ENCODE results near the gene SLC15A1.

The SLC15A1 gene

DNA sequence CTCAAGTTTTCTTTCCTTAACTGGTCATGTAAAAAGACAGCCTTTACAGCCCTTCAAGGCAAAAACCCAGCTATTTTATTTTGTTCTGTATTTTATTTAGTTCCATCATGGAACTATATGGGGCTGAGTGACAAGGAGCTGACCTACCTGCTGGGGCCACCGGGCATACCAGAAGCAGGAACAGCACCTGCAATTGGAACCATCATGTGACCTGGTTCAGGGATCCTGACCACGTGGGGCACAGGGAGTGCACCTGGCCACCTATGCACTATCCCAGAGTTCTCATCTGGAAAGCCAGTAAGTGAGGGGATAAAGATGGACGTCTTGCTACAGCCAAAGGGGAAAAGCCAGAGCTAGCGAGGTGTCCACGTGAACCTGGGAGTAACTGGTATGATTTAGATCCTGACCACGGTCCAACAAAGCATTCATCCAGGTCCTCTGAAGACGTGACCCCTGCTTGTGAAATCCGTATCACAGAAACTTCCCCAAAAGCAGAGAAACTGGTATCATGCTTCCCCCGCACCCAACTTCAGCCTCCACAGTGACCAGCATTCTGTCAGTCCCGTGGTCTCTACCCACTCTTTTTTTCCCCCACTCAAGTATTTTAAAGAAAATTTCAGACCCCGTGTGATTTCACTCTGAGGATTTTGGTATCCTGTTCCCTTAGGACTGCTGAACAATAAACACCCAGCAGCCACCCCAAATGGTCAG is 40.5 kb upstream of the SLC15A1 start:
- no peak overlapping the region for H3K4me3 ChIP-seq (ENCODE audit: low read length)
- H3K27me3 ChIP-seq (ENCODE audit: control insufficient read depth, insufficient read depth, low read length) = no peaks in the 10 kb centered on the region
- H3K27ac ChIP-seq (ENCODE audit: low read length) = no peak overlapping the region
- no peaks in the 10 kb centered on the region for H3K36me3 ChIP-seq (ENCODE audit: control insufficient read depth, insufficient read depth, low read length)
- no peak for DNase-seq (ENCODE audit: low read depth, low spot score)
- no peaks in the 10 kb centered on the region for H3K9me3 ChIP-seq (ENCODE audit: control insufficient read depth, insufficient read depth, low read length)
- WGBS (ENCODE audit: insufficient coverage, insufficient read length) = no CpG with 5 or more reads among the region's 11 CpGs
- peaks cover 1% of the 10 kb centered on the region; the same call in 1 of the 2 replicates for H3K4me1 ChIP-seq (ENCODE audit: control insufficient read depth, insufficient read depth, low read length)

DNA sequence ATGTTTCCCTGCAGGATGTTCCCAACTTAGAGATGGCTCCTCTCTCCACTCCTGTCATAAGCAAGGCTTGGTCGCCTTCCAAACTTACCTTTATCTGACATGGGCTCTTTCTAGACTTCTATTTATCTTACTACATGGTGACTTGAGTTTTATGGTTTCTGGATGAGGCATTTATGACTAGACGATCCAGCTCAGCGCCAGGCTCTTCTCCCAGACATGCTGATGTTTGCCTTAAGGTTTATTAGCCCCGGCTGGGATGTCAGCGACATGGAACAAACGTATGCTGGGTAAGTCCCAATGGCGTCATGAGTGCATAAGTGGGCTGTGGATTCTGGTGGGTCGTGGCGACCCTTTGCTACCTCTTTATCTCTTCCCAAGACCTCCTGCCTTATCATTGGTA is 39.8 kb upstream of the SLC15A1 start:
- DNase-seq (ENCODE audit: low read depth, low spot score) = no peak
- WGBS (ENCODE audit: insufficient coverage, insufficient read length) = no CpG with 5 or more reads among the region's 9 CpGs
- H3K4me1 ChIP-seq (ENCODE audit: control insufficient read depth, insufficient read depth, low read length) = peaks cover 1% of the 10 kb centered on the region; the same call in 1 of the 2 replicates
- no peak overlapping the region for H3K4me3 ChIP-seq (ENCODE audit: low read length)
- no peak overlapping the region for H3K27ac ChIP-seq (ENCODE audit: low read length)
- H3K36me3 ChIP-seq (ENCODE audit: control insufficient read depth, insufficient read depth, low read length) = no peaks in the 10 kb centered on the region
- H3K9me3 ChIP-seq (ENCODE audit: control insufficient read depth, insufficient read depth, low read length) = no peaks in the 10 kb centered on the region
- H3K27me3 ChIP-seq (ENCODE audit: control insufficient read depth, insufficient read depth, low read length) = no peaks in the 10 kb centered on the region

DNA sequence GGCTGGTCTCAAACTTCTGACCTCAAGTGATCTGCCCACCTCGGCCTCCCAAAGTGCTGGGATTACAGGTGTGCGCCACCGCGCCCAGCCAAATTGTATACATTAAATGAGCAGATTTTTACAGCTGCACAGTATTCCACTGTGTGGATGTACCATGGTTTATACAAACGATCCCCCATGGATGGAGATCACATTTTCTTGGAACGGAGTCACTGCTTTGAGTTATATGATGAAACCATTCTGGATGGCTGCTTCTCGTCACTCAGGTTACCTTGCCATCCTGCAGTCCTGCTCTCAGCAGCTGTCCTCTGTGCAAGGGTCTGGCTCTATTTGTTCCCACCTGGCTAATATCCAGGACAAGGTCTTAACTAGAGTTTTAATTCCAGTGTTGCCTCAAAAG is 39.1 kb upstream of the SLC15A1 start:
- no peak for DNase-seq (ENCODE audit: low read depth, low spot score)
- Histone ChIP-seq H3K9me3 (ENCODE audit: control insufficient read depth, insufficient read depth, low read length) (no peaks in the 10 kb centered on the region), H3K4me3 (ENCODE audit: low read length) (no peak overlapping the region), H3K4me1 (ENCODE audit: control insufficient read depth, insufficient read depth, low read length) (no peaks in the 10 kb centered on the region), H3K27ac (ENCODE audit: low read length) (no peak overlapping the region), H3K27me3 (ENCODE audit: control insufficient read depth, insufficient read depth, low read length) (no peaks in the 10 kb centered on the region), H3K36me3 (ENCODE audit: control insufficient read depth, insufficient read depth, low read length) (no peaks in the 10 kb centered on the region)
- no CpG with 5 or more reads among the region's 7 CpGs for WGBS (ENCODE audit: insufficient coverage, insufficient read length)

DNA sequence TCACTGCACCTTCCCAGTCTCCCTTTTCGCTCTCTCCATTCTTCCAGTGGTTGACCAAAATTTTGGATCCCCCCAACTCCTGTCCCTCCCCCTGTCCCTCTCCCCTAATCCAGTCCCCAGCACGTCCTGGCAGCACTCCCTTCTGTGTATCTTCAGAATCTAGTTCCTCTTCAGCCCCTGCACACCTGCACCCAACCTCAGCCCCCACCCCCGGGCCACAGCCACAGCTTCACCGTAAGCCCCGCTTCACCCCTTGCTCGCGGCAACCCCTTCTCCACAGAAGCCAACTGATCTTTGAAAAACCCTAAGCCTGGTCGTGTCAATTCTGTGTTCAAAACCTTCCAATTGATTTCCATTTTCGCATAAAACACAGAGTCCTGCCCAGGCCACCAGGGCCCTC is 35.5 kb upstream of the SLC15A1 start:
- WGBS (ENCODE audit: insufficient coverage, insufficient read length) = no CpG with 5 or more reads among the region's 9 CpGs
- no peaks in the 10 kb centered on the region for H3K36me3 ChIP-seq (ENCODE audit: control insufficient read depth, insufficient read depth, low read length)
- no peak overlapping the region for H3K27ac ChIP-seq (ENCODE audit: low read length)
- no peaks in the 10 kb centered on the region for H3K9me3 ChIP-seq (ENCODE audit: control insufficient read depth, insufficient read depth, low read length)
- no peak for DNase-seq (ENCODE audit: low read depth, low spot score)
- no peaks in the 10 kb centered on the region for H3K27me3 ChIP-seq (ENCODE audit: control insufficient read depth, insufficient read depth, low read length)
- no peak overlapping the region for H3K4me3 ChIP-seq (ENCODE audit: low read length)
- H3K4me1 ChIP-seq (ENCODE audit: control insufficient read depth, insufficient read depth, low read length) = no peaks in the 10 kb centered on the region

DNA sequence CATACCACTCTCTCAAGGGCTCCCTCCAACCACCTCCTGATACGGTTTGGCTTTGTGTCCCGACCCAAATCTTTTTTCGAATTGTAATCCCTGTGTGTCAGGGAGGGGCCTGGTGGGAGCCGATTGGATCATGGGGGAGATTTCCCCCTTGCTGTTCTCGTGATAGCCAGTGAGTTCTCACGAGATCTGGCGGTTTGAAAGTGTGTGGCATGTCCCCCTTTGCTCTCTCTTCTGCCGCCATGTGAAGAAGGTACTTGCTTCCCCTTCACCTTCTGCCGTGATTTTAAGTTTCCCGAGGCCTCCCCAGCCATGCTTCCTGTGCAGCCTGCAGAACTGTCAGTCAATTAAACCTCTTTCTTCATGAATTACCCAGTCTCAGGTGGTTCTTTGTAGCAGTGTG is 34.7 kb upstream of the SLC15A1 start:
- no peak for DNase-seq (ENCODE audit: low read depth, low spot score)
- no CpG with 5 or more reads among the region's 10 CpGs for WGBS (ENCODE audit: insufficient coverage, insufficient read length)
- Histone ChIP-seq H3K4me3 (ENCODE audit: low read length) (no peak overlapping the region), H3K27ac (ENCODE audit: low read length) (no peak overlapping the region), H3K36me3 (ENCODE audit: control insufficient read depth, insufficient read depth, low read length) (no peaks in the 10 kb centered on the region), H3K4me1 (ENCODE audit: control insufficient read depth, insufficient read depth, low read length) (no peaks in the 10 kb centered on the region), H3K9me3 (ENCODE audit: control insufficient read depth, insufficient read depth, low read length) (no peaks in the 10 kb centered on the region), H3K27me3 (ENCODE audit: control insufficient read depth, insufficient read depth, low read length) (no peaks in the 10 kb centered on the region)

DNA sequence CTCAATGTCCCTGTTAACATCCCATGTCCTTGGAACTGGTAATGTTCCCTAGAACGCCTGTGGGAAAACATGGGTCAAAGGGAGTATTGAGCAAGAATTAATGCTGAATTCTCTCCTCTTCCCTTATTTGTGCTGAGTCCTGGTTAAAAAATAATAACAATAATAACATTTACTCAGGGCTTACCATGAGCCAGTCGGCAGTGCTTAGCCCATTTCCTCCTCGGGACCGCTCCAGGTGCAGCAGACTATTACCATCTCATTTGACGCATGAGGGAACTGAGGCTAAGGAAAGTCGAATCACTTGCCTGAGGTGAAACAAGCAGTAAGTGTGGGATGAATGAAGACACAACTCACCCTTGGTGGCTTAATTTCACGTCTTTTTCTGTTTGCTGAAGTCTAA is 33.6 kb upstream of the SLC15A1 start:
- no peak for DNase-seq (ENCODE audit: low read depth, low spot score)
- WGBS (ENCODE audit: insufficient coverage, insufficient read length) = no CpG with 5 or more reads among the region's 7 CpGs
- H3K27me3 ChIP-seq (ENCODE audit: control insufficient read depth, insufficient read depth, low read length) = no peaks in the 10 kb centered on the region
- H3K36me3 ChIP-seq (ENCODE audit: control insufficient read depth, insufficient read depth, low read length) = no peaks in the 10 kb centered on the region
- H3K27ac ChIP-seq (ENCODE audit: low read length) = no peak overlapping the region
- H3K4me3 ChIP-seq (ENCODE audit: low read length) = no peak overlapping the region
- no peaks in the 10 kb centered on the region for H3K9me3 ChIP-seq (ENCODE audit: control insufficient read depth, insufficient read depth, low read length)
- H3K4me1 ChIP-seq (ENCODE audit: control insufficient read depth, insufficient read depth, low read length) = no peaks in the 10 kb centered on the region

DNA sequence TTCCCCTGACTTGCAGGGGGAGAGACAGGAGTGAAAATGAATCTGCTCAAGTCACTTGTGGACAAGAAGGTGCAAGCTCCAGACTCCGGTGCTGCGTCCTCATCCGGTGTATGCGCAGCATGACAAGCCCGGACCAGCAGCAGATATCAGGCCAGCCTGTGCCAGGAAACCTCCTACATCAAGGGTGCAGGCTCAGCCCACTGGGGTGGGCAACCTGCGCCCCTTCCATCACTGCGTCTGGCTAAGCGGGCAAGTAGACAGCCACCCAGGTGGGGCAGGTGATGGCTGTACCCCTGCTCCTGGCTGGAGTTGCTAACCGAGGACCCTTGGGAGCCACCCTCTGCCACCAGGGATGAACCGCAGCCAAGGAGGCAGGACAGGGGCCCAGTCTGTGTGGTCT is 32.9 kb upstream of the SLC15A1 start:
- no peaks in the 10 kb centered on the region for H3K9me3 ChIP-seq (ENCODE audit: control insufficient read depth, insufficient read depth, low read length)
- no peak overlapping the region for H3K27ac ChIP-seq (ENCODE audit: low read length)
- H3K4me1 ChIP-seq (ENCODE audit: control insufficient read depth, insufficient read depth, low read length) = no peaks in the 10 kb centered on the region
- H3K27me3 ChIP-seq (ENCODE audit: control insufficient read depth, insufficient read depth, low read length) = no peaks in the 10 kb centered on the region
- WGBS (ENCODE audit: insufficient coverage, insufficient read length) = no CpG with 5 or more reads among the region's 10 CpGs
- no peaks in the 10 kb centered on the region for H3K36me3 ChIP-seq (ENCODE audit: control insufficient read depth, insufficient read depth, low read length)
- no peak overlapping the region for H3K4me3 ChIP-seq (ENCODE audit: low read length)
- no peak for DNase-seq (ENCODE audit: low read depth, low spot score)

DNA sequence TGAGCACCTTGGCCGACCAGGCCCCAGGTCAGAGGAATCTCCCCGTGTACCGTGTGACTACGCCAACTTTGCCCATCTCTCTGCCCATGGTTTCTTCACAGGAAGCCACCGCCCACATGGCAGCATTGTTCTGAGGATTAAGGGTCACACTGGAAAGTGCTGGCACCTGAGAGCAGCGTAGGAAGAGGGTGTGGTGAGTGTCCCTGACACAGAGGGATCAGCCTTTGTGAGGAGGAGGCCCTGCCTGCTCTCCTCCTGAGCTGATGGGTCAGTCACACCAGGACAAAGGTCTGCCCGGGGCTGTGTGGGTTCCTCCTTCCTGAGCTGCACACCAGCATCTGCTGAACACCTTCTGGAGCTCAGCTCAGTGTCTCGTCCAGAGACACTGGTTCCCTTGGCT is 32.2 kb upstream of the SLC15A1 start:
- Histone ChIP-seq H3K9me3 (ENCODE audit: control insufficient read depth, insufficient read depth, low read length) (no peaks in the 10 kb centered on the region), H3K27me3 (ENCODE audit: control insufficient read depth, insufficient read depth, low read length) (no peaks in the 10 kb centered on the region), H3K36me3 (ENCODE audit: control insufficient read depth, insufficient read depth, low read length) (no peaks in the 10 kb centered on the region), H3K4me3 (ENCODE audit: low read length) (no peak overlapping the region), H3K4me1 (ENCODE audit: control insufficient read depth, insufficient read depth, low read length) (no peaks in the 10 kb centered on the region), H3K27ac (ENCODE audit: low read length) (no peak overlapping the region)
- no CpG with 5 or more reads among the region's 8 CpGs for WGBS (ENCODE audit: insufficient coverage, insufficient read length)
- no peak for DNase-seq (ENCODE audit: low read depth, low spot score)

DNA sequence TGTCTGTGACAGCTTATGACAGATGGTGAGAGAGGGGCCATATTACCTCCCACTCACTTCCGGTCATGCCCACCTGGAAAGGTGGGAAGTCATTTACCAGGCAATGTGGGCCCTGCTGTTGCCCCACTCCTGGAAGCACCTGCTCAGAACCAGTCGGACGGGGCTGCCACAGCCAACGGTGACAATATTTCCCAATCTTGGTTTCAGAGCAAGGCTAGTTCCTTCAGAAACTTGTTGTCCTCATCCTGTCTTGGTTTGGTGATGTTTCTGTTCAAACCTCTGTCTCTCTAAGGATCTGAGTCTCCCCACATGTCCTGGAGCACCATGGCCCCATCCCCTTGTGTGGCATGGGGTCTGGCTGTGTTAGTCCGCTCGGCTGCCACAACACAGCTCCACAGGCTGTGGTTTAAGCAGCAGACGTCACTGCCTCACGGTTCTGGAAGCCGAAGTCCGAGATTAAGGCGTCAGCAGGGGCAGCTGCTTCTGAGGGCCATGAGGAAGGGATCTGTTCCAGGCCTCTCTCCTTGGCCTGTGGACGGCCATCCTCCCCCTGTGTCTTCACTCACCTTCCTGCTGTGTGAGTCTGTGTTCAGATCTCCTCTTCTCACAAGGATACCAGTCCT is 31.5 kb upstream of the SLC15A1 start:
- no peak for DNase-seq (ENCODE audit: low read depth, low spot score)
- H3K4me1 ChIP-seq (ENCODE audit: control insufficient read depth, insufficient read depth, low read length) = no peaks in the 10 kb centered on the region
- no peak overlapping the region for H3K4me3 ChIP-seq (ENCODE audit: low read length)
- no peaks in the 10 kb centered on the region for H3K9me3 ChIP-seq (ENCODE audit: control insufficient read depth, insufficient read depth, low read length)
- no peak overlapping the region for H3K27ac ChIP-seq (ENCODE audit: low read length)
- WGBS (ENCODE audit: insufficient coverage, insufficient read length) = no CpG with 5 or more reads among the region's 12 CpGs
- no peaks in the 10 kb centered on the region for H3K27me3 ChIP-seq (ENCODE audit: control insufficient read depth, insufficient read depth, low read length)
- no peaks in the 10 kb centered on the region for H3K36me3 ChIP-seq (ENCODE audit: control insufficient read depth, insufficient read depth, low read length)

DNA sequence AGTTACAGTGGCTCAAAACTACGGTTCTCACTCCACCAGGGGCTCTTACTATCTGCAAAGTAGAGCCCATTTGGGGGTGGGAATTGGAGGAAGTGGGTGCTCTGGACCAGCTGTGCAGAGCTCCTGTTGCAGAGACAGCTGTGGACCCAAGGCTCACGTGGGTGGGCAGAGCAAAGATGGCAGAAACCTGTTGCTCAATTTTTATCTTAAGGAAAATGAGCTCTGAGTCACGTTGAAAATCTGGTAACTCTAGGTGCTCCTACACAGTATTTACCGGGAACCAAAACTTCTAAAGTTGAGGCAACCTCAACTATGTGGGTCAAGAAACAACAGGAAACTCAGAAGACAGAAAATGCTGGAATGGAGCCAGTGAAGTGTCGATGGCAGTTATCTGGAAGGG is 30.2 kb upstream of the SLC15A1 start:
- H3K27ac ChIP-seq (ENCODE audit: low read length) = no peak overlapping the region
- H3K36me3 ChIP-seq (ENCODE audit: control insufficient read depth, insufficient read depth, low read length) = no peaks in the 10 kb centered on the region
- H3K9me3 ChIP-seq (ENCODE audit: control insufficient read depth, insufficient read depth, low read length) = no peaks in the 10 kb centered on the region
- H3K4me1 ChIP-seq (ENCODE audit: control insufficient read depth, insufficient read depth, low read length) = no peaks in the 10 kb centered on the region
- no peak overlapping the region for H3K4me3 ChIP-seq (ENCODE audit: low read length)
- no peaks in the 10 kb centered on the region for H3K27me3 ChIP-seq (ENCODE audit: control insufficient read depth, insufficient read depth, low read length)
- WGBS (ENCODE audit: insufficient coverage, insufficient read length) = no CpG with 5 or more reads among the region's 5 CpGs
- DNase-seq (ENCODE audit: low read depth, low spot score) = no peak

DNA sequence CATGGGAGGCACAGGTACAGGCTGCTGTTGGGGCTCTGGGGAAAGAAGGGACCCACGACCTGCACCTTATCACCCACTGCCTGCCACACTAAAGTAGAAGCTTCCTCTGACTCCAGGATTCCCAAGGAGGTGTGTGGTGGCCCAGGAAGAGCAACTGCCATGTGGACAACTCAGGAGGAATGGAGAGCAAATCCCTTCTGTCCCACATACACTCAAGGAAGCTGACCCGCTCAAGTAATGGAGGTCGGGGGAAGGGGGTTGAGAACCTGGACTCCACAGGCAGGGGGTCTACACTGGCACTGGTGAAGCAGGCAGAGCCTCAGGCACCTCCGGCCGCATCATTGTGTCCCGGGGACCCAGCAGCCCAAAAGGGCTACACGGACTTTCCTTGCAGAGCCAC is 29.4 kb upstream of the SLC15A1 start:
- no peak overlapping the region for H3K4me3 ChIP-seq (ENCODE audit: low read length)
- no CpG with 5 or more reads among the region's 7 CpGs for WGBS (ENCODE audit: insufficient coverage, insufficient read length)

More for the DNA sequence above, 29.4 kb upstream of the SLC15A1 start:
- no peak overlapping the region for H3K27ac ChIP-seq (ENCODE audit: low read length)
- no peaks in the 10 kb centered on the region for H3K27me3 ChIP-seq (ENCODE audit: control insufficient read depth, insufficient read depth, low read length)
- no peak for DNase-seq (ENCODE audit: low read depth, low spot score)
- no peaks in the 10 kb centered on the region for H3K4me1 ChIP-seq (ENCODE audit: control insufficient read depth, insufficient read depth, low read length)
- no peaks in the 10 kb centered on the region for H3K9me3 ChIP-seq (ENCODE audit: control insufficient read depth, insufficient read depth, low read length)
- no peaks in the 10 kb centered on the region for H3K36me3 ChIP-seq (ENCODE audit: control insufficient read depth, insufficient read depth, low read length)

Measured in iPS DF 6.9 (cell line).